ENCODE results near the gene SP7. TPM values are rescaled to one million over a fixed set of nuclear protein-coding genes. Genes with fewer than 3 reads are reported as not detected.
A peak's percentile ranks its signal among the peaks of the same experiment; 100 is the strongest.

SP7 gene
- total RNA-seq, 1 experiment from 2014 or later, result not detected

DNA sequence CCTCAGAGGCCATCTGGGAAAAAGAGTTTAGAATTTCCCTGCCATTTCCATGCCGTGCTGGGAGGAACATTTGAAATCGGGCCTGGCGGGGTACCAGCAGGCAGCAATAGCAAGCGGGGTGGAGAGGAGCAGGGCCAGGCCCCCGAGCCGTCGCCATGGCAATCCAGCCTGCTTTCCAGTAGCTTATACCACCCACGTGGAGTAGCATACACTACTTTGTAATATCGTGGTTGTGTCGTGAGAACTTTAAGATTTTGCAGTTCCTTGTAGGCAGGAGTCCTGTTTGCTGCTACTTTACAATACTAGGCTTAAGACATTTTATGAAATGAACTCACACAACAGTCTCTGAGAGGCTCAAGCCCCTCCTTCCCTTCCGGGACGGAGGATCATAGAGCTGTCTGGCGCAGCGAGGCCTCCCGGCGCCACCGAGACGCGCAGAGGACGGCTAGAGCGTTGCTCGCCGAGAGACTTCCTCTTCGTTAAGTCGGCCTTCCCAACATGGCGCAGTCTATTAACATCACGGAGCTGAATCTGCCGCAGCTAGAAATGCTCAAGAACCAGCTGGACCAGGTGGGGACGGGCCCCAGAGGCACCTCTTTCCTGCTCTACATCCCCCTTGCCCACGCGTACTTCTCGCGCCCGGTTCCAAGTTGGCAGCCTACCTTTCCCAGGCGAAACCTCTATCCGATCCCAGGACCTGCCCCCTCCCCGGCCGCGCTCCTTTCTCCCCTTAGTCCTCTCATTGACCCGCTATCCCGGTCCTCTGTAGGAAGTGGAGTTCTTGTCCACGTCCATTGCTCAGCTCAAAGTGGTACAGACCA, 40.9 kb downstream of the SP7 start, which contains the start of gene PFDN5:
Gene PFDN5, plus strand, starts transcription at position 473 of the 821 bp plus-strand sequence. Its CDS starts 26 bp downstream, at position 499.
- Histone ChIP-seq H3K4me1 (ENCODE audit: insufficient read depth, low read length) (no peaks in the 10 kb centered on the region), H2BK5ac (ENCODE audit: insufficient read length, low read length) (no peak within 1 kb of the TSS)

More for the DNA sequence above, 40.9 kb downstream of the SP7 start, which contains the start of gene PFDN5:
- no peak within 1 kb of the TSS for H2BK15ac ChIP-seq (ENCODE audit: low read depth, low read length)
- peaks cover 12 to 16% of the 10 kb centered on the region in 2 experiments for H3K4me1 Mint-ChIP-seq
- no peak within 1 kb of the TSS for H3T11ph ChIP-seq (ENCODE audit: low read length)
- H3K4me2 ChIP-seq (ENCODE audit: insufficient read depth, insufficient read length, low read length), result peak within 1 kb of the TSS; percentile 70
- no peaks in the 10 kb centered on the region; a peak in 1 of 5 replicates for H3K9me3 Mint-ChIP-seq
- H4K8ac ChIP-seq (replicated peaks; ENCODE audit: insufficient read length, low read depth, low read length), result no peak within 1 kb of the TSS
- H4K91ac ChIP-seq (ENCODE audit: insufficient read length, low read depth, low read length), result no peak within 1 kb of the TSS
- H2AK5ac ChIP-seq (ENCODE audit: insufficient read length, low read length), result no peak within 1 kb of the TSS
- no CpG with 5 or more reads among the region's 42 CpGs for WGBS (ENCODE audit: extremely low coverage, insufficient read length, low lambda C conversion rate)
- peak within 1 kb of the TSS; percentile 44 for H3K18ac ChIP-seq (ENCODE audit: insufficient read length, low read depth, low read length)
- peak within 1 kb of the TSS; percentile 18; the same call in 1 of the 2 replicates for H3K14ac ChIP-seq (ENCODE audit: insufficient read depth, low read length)
- no peak within 1 kb of the TSS for H3K23ac ChIP-seq (ENCODE audit: insufficient read length, low read depth, low read length)
- H3K79me2 ChIP-seq (ENCODE audit: insufficient read depth, low read length), result peaks cover 5% of the 10 kb centered on the region; the same call in 1 of the 2 replicates
- H3K4ac ChIP-seq (ENCODE audit: low read depth, low read length), result no peak within 1 kb of the TSS; the same call in 1 of the 2 replicates
- H2AFZ ChIP-seq (ENCODE audit: low read length), result peak within 1 kb of the TSS; percentile 93
- H3K56ac ChIP-seq (ENCODE audit: insufficient read length, low read depth, low read length), result no peak within 1 kb of the TSS
- H2BK120ac ChIP-seq (ENCODE audit: low read depth, low read length, poor library complexity, severe bottlenecking), result no peak within 1 kb of the TSS
- H2BK12ac ChIP-seq (ENCODE audit: insufficient read length, low read depth, low read length), result no peak within 1 kb of the TSS
- H3K23me2 ChIP-seq (ENCODE audit: insufficient read length, low read depth, low read length, poor library complexity, severe bottlenecking), result peaks cover 10% of the 10 kb centered on the region
- H3K9me3 ChIP-seq (ENCODE audit: control insufficient read depth, low read depth, low read length), result no peaks in the 10 kb centered on the region
- no peak within 1 kb of the TSS for H2BK20ac ChIP-seq (ENCODE audit: low read depth, low read length, poor library complexity, severe bottlenecking)
- peaks cover under 1% of the 10 kb centered on the region; the same call in 1 of the 2 replicates for H3K27me3 Mint-ChIP-seq (ENCODE audit: low read depth)
- no peak within 1 kb of the TSS for H3K27ac ChIP-seq (ENCODE audit: insufficient read length, low read depth, low read length)
- H3K36me3 Mint-ChIP-seq (ENCODE audit: insufficient read depth in 1 of 3, low read depth in 3 of 3), result peaks cover 20 to 59% (median 53%) of the 10 kb centered on the region in 3 experiments
- H3K27ac Mint-ChIP-seq, result peak within 1 kb of the TSS; percentile 94 to 99 (median 98)
- peaks cover 3% of the 10 kb centered on the region for H3K79me1 ChIP-seq (ENCODE audit: insufficient read depth, low read depth, low read length, poor library complexity, severe bottlenecking)
- peak within 1 kb of the TSS; percentile 99 for H3K4me3 Mint-ChIP-seq
- DNase-seq, result peak; percentile 94
- peak within 1 kb of the TSS; percentile 88 for H3K9ac ChIP-seq (ENCODE audit: extremely low read depth, insufficient read length, low read length)
- no peaks in the 10 kb centered on the region for H4K20me1 ChIP-seq (ENCODE audit: control insufficient read depth, insufficient read depth, insufficient read length)
- TF ChIP-seq, protein P1, sequence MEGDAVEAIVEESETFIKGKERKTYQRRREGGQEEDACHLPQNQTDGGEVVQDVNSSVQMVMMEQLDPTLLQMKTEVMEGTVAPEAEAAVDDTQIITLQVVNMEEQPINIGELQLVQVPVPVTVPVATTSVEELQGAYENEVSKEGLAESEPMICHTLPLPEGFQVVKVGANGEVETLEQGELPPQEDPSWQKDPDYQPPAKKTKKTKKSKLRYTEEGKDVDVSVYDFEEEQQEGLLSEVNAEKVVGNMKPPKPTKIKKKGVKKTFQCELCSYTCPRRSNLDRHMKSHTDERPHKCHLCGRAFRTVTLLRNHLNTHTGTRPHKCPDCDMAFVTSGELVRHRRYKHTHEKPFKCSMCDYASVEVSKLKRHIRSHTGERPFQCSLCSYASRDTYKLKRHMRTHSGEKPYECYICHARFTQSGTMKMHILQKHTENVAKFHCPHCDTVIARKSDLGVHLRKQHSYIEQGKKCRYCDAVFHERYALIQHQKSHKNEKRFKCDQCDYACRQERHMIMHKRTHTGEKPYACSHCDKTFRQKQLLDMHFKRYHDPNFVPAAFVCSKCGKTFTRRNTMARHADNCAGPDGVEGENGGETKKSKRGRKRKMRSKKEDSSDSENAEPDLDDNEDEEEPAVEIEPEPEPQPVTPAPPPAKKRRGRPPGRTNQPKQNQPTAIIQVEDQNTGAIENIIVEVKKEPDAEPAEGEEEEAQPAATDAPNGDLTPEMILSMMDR (conservative IDR thresholded peaks at IDR 0.05), result no peak
- H3K27me3 ChIP-seq (ENCODE audit: insufficient read depth, low read length), result no peaks in the 10 kb centered on the region
- peak within 1 kb of the TSS; percentile 3 for H4K5ac ChIP-seq (ENCODE audit: insufficient read length, low read depth, low read length)
